ENCODE results near the gene GATA2. TPM values are rescaled to one million over a fixed set of nuclear protein-coding genes. Genes with fewer than 3 reads are reported as not detected.

GATA2 gene
- total RNA-seq, 4 donors from 2014 or later = 7.1 to 19.5 (median 9.7) TPM

- 60 to 69% methylated on average over 9 of the region's 9 CpGs for WGBS, 2 donors
- H3K27ac ChIP-seq = no peak overlapping the region
Measured at GRCh38 chr3:128532012-128532983, 39.3 kb upstream of the GATA2 start.

GRCh38 chr3:128524374-128525299 lies 31.6 kb upstream of the GATA2 start:
- intact Hi-C loops (cut with DNase I) = no loop called here
- 54 to 67% methylated on average over 7 to 10 of the region's 10 CpGs for WGBS, 2 donors
- H3K9me3 ChIP-seq = no peaks in the 10 kb centered on the region
- no peak overlapping the region for H3K4me3 ChIP-seq (replicated peaks in 1 of 3)
- H3K36me3 ChIP-seq = no peaks in the 10 kb centered on the region
- TF ChIP-seq, protein P1, sequence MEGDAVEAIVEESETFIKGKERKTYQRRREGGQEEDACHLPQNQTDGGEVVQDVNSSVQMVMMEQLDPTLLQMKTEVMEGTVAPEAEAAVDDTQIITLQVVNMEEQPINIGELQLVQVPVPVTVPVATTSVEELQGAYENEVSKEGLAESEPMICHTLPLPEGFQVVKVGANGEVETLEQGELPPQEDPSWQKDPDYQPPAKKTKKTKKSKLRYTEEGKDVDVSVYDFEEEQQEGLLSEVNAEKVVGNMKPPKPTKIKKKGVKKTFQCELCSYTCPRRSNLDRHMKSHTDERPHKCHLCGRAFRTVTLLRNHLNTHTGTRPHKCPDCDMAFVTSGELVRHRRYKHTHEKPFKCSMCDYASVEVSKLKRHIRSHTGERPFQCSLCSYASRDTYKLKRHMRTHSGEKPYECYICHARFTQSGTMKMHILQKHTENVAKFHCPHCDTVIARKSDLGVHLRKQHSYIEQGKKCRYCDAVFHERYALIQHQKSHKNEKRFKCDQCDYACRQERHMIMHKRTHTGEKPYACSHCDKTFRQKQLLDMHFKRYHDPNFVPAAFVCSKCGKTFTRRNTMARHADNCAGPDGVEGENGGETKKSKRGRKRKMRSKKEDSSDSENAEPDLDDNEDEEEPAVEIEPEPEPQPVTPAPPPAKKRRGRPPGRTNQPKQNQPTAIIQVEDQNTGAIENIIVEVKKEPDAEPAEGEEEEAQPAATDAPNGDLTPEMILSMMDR (IDR thresholded peaks at IDR 0.05) = no peak
- TF ChIP-seq POLR2A (IDR thresholded peaks at IDR 0.05) = no peak
- H3K27me3 ChIP-seq = no peaks in the 10 kb centered on the region
- H3K4me1 ChIP-seq = no peaks in the 10 kb centered on the region
- no peak overlapping the region for H3K27ac ChIP-seq
- no peak for DNase-seq

More at GRCh38 chr3:128532012-128532983, 39.3 kb upstream of the GATA2 start:
- Histone ChIP-seq H3K4me1 (no peaks in the 10 kb centered on the region), H3K36me3 (no peaks in the 10 kb centered on the region), H3K27me3 (no peaks in the 10 kb centered on the region), H3K9me3 (no peaks in the 10 kb centered on the region), H3K4me3 (replicated peaks in 1 of 3) (no peak overlapping the region)
- DNase-seq = no peak
- TF ChIP-seq POLR2A (IDR thresholded peaks at IDR 0.05) = no peak
- TF ChIP-seq, protein P1 (IDR thresholded peaks at IDR 0.05) = no peak
- intact Hi-C loops (cut with DNase I) = no loop called here

- H3K4me1 ChIP-seq = no peaks in the 10 kb centered on the region
- H3K4me3 ChIP-seq (replicated peaks in 1 of 3) = no peak overlapping the region
- TF ChIP-seq, protein P1 (IDR thresholded peaks at IDR 0.05) = no peak
- 89 to 99% methylated on average over 6 to 16 of the region's 16 CpGs for WGBS, 2 donors
- H3K27me3 ChIP-seq = no peaks in the 10 kb centered on the region
- DNase-seq = no peak
- H3K36me3 ChIP-seq = no peaks in the 10 kb centered on the region
- intact Hi-C loops (cut with DNase I) = no loop called here
- no peaks in the 10 kb centered on the region for H3K9me3 ChIP-seq
- no peak overlapping the region for H3K27ac ChIP-seq
Measured at GRCh38 chr3:128523591-128523990, 30.6 kb upstream of the GATA2 start.

- TF ChIP-seq, protein P1 (IDR thresholded peaks at IDR 0.05) = no peak
- TF ChIP-seq POLR2A (IDR thresholded peaks at IDR 0.05) = no peak
- no peak for DNase-seq
- H3K27me3 ChIP-seq = no peaks in the 10 kb centered on the region
- no peak overlapping the region for H3K27ac ChIP-seq
- intact Hi-C loops (cut with DNase I) = no loop called here
- H3K36me3 ChIP-seq = no peaks in the 10 kb centered on the region
- H3K4me1 ChIP-seq = no peaks in the 10 kb centered on the region
- WGBS, 2 donors = 86 to 100% methylated on average over 1 of the region's 1 CpG
- H3K4me3 ChIP-seq (replicated peaks in 1 of 3) = no peak overlapping the region
- H3K9me3 ChIP-seq = no peaks in the 10 kb centered on the region
Measured at GRCh38 chr3:128521715-128522114, 28.7 kb upstream of the GATA2 start.

Measured in thyroid gland (tissue), 4 donors.